NCI-H2196 (cell line): ENCODE results near the gene B3GAT1.
A peak's percentile ranks its signal among the peaks of the same experiment; 100 is the strongest.

Source experiments
- DNase-seq: peaks from one replicate; lab custom pipeline; 2025; ENCODE audit not compliant: unreplicated experiment; lab: John Stamatoyannopoulos, UW

B3GAT1 gene

DNA sequence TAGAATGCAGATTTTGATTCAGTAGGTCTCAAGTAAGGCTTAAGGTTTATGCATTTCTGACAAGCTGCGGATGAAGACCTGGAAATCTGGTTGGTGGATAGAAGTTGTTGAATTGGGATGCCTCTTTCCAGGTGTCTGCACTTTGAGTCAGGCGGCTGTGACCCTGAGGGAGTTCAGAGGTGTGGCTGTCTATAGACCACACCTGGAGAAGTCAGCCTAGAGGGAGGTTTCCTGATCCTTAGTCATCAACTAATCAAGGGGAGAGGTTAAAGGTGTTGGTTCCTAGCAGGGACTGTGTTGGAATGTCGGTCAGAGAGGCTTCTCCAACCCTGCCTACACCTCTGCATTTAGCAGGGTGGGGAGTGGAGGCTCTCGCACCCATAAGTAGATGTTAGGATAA, 72.3 kb downstream of the B3GAT1 start:
- no peak for DNase-seq

- no peak for DNase-seq
These were observed 73.4 kb downstream of the B3GAT1 start for GRCh38 chr11:134338654-134339053.

- DNase-seq: no peak
These were observed 74.0 kb downstream of the B3GAT1 start for GRCh38 chr11:134338068-134338467.

DNA sequence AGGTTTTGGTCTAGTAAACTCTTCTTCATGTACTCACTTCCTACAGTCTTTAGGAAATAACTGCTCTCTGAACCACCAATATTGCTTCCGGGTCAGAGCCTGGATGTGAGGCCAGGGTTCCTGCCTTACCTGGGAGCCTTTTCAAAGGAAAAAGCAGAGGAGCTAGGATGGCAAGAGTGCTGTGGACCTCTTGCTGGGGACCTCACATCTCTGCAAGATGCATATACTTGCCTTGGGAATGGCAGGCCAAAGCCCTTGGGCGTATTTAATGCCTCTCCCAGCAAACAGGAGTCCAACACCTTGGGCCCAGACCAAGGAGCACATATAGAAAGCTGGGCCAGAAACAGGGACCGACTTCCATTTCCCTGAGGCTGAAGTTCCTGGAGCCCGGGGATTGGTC, 75.0 kb downstream of the B3GAT1 start:
- DNase-seq: no peak

DNA sequence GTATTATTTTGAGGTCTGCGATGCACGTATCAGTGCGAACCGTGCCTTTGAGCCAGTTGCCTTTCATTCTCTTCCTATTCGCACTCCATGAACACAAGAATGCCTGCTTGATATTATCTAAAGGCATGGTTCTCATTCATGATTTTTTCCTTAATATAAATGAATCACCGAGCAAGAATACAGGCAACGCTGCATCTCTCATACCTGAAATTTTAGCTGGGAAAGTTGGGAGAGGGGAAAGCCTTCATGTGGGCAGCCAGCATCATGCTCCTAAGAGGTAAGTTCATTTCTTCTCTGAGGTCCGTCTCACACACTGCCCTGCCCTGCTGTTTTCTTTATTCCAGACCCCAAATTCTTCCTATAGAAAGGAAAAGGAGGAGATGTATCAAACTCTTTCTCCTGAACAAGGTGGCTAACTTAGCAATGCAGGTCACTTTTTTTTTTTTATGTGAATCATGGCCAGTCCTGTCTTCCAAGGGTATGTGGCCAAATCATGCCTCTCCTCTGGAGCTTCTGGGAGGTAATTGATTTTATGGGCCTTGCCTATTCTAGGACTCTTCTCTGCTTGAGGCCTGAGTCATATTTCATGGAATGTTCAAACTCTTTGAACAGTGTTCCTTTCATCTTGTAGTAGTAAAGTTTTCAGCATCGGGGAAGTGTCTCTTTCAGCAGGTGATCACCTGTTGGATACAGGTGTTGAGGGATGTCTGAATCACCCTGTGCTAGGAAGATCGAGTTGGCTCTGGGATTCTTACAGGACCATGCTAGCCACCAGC, 77.1 kb downstream of the B3GAT1 start:
- DNase-seq: no peak

GRCh38 chr11:134333946-134334345, 78.1 kb downstream of the B3GAT1 start:
- no peak for DNase-seq

- DNase-seq: no peak
These were observed 78.7 kb downstream of the B3GAT1 start for GRCh38 chr11:134333312-134333711.

GRCh38 chr11:134332782-134333181, 79.3 kb downstream of the B3GAT1 start:
- no peak for DNase-seq

- peak; percentile 31 for DNase-seq
These were observed 79.8 kb downstream of the B3GAT1 start for GRCh38 chr11:134332189-134332631.

DNA sequence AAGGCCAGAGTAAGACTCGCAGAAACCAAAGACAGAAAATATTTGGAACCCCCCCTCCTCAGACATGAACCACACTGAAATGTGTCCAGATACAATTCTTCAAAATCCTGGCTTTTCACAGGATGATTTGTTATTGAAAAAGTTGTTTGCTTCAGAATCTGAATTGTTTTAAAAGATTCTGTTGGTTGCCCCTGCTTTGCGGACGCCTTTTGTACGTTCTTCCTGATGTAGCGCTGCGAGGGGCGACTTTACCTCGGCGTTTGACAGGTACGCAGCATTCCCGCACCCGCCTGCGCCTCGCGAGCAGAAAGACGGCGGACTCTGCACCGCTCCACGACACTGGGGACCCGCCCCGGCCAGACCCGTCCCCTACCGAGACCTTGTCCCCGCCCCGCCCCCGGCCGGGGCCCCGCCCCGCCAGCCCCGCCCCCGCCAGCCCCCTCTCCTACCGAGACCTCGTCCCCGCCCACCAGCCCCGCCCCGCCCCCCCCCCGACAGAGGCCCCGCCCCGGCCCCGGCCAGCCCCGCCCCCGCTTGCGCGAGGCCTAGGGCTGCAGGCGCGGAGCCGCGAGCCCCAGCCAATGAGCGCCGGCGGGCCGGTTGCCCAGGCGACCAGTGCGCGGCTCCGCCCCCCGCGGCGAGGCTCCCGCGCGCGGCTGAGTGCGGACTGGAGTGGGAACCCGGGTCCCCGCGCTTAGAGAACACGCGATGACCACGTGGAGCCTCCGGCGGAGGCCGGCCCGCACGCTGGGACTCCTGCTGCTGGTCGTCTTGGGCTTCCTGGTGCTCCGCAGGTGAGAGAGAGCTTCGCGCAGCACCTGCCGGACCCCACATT, 80.5 kb downstream of the B3GAT1 start, which contains the start of gene GLB1L2:
Gene GLB1L2 (plus strand): TSS at position 635 of the 835 bp plus-strand sequence. CDS start 74 bp downstream, at position 709.
- peak; percentile 82 for DNase-seq

GRCh38 chr11:134330611-134331353, 81.3 kb downstream of the B3GAT1 start:
- no peak for DNase-seq
